Measurements from ENCODE around the gene KRTAP24-1.

The KRTAP24-1 gene, protein sequence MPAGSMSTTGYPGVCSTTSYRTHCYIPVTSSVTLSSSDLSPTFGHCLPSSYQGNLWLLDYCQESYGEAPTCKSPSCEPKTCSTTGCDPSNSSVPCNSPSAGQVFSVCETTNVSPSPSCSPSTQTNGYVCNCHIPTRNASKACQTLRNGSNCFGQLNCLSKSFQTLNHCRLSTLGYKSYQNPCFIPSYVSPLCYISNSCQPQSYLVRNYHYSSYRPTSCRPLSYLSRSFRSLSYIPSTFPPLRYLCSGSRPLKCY

DNA sequence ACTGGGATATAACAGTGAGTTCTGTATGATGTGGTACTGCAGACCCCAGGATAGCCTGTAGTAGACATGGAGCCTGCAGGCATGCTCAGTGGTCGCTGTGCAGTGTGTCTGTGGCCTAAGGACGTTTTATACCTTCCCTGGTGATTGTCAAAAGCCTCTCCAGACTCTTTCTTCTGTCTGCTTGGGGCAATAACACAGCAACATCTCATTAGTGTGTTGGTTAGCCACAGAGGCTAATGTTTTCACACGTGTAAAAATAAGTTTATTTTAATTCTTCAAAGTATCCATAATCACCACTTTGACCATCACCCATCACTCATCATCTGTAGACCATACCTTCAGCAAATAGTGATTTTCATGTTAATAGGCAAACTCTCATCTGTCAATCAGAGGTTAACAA lies at the start of gene KRTAP24-1:
Gene KRTAP24-1, minus strand, starts transcription at position 101 of the 400 bp plus-strand sequence. Its CDS starts 18 bp downstream, at position 83.
- TF ChIP-seq, protein P1, sequence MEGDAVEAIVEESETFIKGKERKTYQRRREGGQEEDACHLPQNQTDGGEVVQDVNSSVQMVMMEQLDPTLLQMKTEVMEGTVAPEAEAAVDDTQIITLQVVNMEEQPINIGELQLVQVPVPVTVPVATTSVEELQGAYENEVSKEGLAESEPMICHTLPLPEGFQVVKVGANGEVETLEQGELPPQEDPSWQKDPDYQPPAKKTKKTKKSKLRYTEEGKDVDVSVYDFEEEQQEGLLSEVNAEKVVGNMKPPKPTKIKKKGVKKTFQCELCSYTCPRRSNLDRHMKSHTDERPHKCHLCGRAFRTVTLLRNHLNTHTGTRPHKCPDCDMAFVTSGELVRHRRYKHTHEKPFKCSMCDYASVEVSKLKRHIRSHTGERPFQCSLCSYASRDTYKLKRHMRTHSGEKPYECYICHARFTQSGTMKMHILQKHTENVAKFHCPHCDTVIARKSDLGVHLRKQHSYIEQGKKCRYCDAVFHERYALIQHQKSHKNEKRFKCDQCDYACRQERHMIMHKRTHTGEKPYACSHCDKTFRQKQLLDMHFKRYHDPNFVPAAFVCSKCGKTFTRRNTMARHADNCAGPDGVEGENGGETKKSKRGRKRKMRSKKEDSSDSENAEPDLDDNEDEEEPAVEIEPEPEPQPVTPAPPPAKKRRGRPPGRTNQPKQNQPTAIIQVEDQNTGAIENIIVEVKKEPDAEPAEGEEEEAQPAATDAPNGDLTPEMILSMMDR (IDR thresholded peaks at IDR 0.05) = no peak
- Histone ChIP-seq H3K36me3 (ENCODE audit: control insufficient read depth, insufficient read depth, low read length) (no peaks in the 10 kb centered on the region), H3K4me3 (ENCODE audit: low read depth, low read length) (no peak within 1 kb of the TSS), H3K4me2 (ENCODE audit: low read length) (no peak within 1 kb of the TSS), H3K9ac (no peak within 1 kb of the TSS), H3K27me3 (ENCODE audit: control insufficient read depth, insufficient read depth, low read length) (no peaks in the 10 kb centered on the region), H3K4me1 (no peaks in the 10 kb centered on the region), H3K79me2 (no peaks in the 10 kb centered on the region), H3K27ac (no peak within 1 kb of the TSS), H3K9me3 (ENCODE audit: control insufficient read depth, low read length) (no peaks in the 10 kb centered on the region), H2AFZ (no peak within 1 kb of the TSS)

DNA sequence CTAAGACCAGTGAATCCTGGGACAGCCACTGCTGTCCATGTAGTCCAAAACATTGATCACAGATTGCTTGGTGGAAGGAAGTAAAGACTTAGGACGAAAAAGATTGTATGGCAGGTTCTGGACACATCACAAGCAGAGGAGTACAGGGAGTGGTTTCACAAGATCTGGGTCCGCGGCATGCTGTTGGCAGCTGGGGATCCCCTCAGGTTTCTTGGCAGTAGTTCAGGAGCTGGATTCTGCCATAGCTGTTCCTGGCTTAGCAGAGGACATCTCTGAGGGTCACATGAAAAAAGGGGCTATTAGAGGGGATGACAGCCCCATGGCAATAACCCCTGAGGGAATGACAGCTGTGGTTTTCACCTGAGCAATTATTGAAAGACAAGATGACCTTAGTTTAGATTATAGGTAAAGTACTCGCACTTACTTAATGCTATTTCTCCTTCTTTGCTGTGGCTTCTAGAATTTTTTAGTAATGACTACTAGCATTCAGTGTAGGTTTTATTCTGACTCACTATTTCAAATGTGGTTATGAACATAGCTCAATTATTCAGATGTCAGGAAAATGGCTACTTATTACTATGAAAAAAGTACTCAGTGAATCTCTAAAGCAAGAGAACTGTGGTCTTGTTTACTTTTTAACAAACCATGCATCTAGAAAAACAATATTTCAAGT lies 46.6 kb upstream of the KRTAP24-1 start:
- no peaks in the 10 kb centered on the region for H3K36me3 ChIP-seq (ENCODE audit: control insufficient read depth, insufficient read depth, low read length)
- H3K4me1 ChIP-seq = no peaks in the 10 kb centered on the region
- H3K27me3 ChIP-seq (ENCODE audit: control insufficient read depth, insufficient read depth, low read length) = no peaks in the 10 kb centered on the region
- no peak overlapping the region for H2AFZ ChIP-seq
- no peaks in the 10 kb centered on the region for H3K9me3 ChIP-seq (ENCODE audit: control insufficient read depth, low read length)
- H3K79me2 ChIP-seq = no peaks in the 10 kb centered on the region
- no peak overlapping the region for H3K9ac ChIP-seq
- H3K4me2 ChIP-seq (ENCODE audit: low read length) = no peak overlapping the region
- H3K27ac ChIP-seq = no peak overlapping the region
- no peak overlapping the region for H3K4me3 ChIP-seq (ENCODE audit: low read depth, low read length)
- TF ChIP-seq, protein P1 (IDR thresholded peaks at IDR 0.05) = no peak

DNA sequence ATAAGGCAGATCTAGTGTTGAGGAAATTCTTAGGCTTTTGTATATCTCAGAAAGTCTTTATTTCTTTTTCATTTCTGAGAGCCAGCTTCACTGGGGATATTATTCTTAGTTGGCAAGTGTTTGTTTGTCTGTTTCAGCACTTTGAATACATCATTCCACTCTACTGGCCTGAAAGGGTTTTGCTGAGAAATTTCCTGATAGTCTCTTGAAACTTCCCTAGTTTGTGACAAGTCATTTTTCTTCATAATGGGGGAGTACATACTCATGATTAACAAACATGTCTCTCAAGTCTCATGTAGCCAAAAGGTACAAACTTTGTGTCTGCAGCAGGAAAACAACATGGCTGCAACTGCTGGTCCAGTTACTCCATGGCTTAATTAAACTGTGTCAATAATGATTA lies 43.6 kb upstream of the KRTAP24-1 start:
- no peaks in the 10 kb centered on the region for H3K27me3 ChIP-seq (ENCODE audit: control insufficient read depth, insufficient read depth, low read length)
- no peaks in the 10 kb centered on the region for H3K79me2 ChIP-seq
- H3K27ac ChIP-seq = no peak overlapping the region
- no peak overlapping the region for H3K4me2 ChIP-seq (ENCODE audit: low read length)
- no peaks in the 10 kb centered on the region for H3K9me3 ChIP-seq (ENCODE audit: control insufficient read depth, low read length)
- H3K36me3 ChIP-seq (ENCODE audit: control insufficient read depth, insufficient read depth, low read length) = no peaks in the 10 kb centered on the region
- no peaks in the 10 kb centered on the region for H3K4me1 ChIP-seq
- no peak overlapping the region for H3K4me3 ChIP-seq (ENCODE audit: low read depth, low read length)
- TF ChIP-seq, protein P1 (IDR thresholded peaks at IDR 0.05) = no peak
- H2AFZ ChIP-seq = no peak overlapping the region
- H3K9ac ChIP-seq = no peak overlapping the region

DNA sequence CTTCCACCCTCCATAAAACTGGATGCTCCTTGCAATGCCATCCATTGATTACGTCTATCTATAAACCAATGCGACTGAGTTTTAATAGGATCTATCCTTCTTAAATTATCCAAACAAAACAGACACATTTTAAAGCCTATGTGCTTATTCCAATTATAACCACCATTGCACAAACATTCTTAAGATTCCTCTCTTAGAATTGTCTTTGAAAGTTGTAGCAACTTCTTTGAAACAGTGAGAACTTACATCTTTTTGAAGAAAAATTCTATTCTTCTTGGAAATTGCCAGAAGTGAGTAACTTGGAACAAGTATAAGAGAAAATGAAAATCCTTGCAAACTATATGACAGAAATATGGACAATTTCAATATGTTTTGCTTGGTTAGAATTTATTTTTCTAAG lies 37.5 kb upstream of the KRTAP24-1 start, which contains the start of gene KRTAP26-1:
Gene KRTAP26-1, minus strand, starts transcription at position 101 of the 400 bp plus-strand sequence. CDS start 280 bp downstream, outside the sequence.
- Histone ChIP-seq H3K9ac (no peak within 1 kb of the TSS), H3K36me3 (ENCODE audit: control insufficient read depth, insufficient read depth, low read length) (no peaks in the 10 kb centered on the region), H3K4me2 (ENCODE audit: low read length) (no peak within 1 kb of the TSS), H3K27ac (no peak within 1 kb of the TSS), H3K27me3 (ENCODE audit: control insufficient read depth, insufficient read depth, low read length) (no peaks in the 10 kb centered on the region), H3K4me3 (ENCODE audit: low read depth, low read length) (no peak within 1 kb of the TSS), H3K79me2 (no peaks in the 10 kb centered on the region), H3K4me1 (no peaks in the 10 kb centered on the region), H3K9me3 (ENCODE audit: control insufficient read depth, low read length) (no peaks in the 10 kb centered on the region), H2AFZ (no peak within 1 kb of the TSS)
- TF ChIP-seq, protein P1 (IDR thresholded peaks at IDR 0.05) = no peak
